8988T (cell line): ENCODE results near the gene LRG1.
"Not testable (repeated sequence)": the region's sequence is repeated elsewhere in the genome, so short reads cannot be mapped to it uniquely, and the experiment has no call there.

Experiments
- DNase-seq: peaks from one replicate; pipeline ENCODE4 v3.0.0; 2011

LRG1 gene

GRCh38 chr19:4575267-4576015 is 35.6 kb upstream of the LRG1 start:
- DNase-seq = peak; percentile 83

DNA sequence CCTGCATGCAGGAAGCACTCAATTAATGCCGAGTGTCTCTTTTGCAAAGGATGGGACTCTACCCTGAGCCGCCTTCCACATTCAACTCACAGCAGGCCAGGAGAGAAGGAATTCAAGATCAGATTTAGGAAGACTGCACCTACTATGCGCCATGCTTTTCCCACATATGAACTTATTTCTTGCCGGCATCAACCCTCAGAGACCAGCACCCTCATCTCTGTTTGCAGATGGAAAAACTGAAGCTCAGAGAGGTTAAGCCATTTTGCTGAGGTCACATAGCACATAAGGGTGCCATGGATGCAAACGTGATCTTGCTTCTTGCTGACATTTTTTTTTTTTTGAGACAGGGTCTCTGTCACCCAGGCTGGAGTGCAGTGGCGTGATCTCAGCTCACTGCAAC is 33.8 kb upstream of the LRG1 start:
- DNase-seq = no peak

- no peak for DNase-seq
Observed at GRCh38 chr19:4571305-4571917, 31.6 kb upstream of the LRG1 start.

DNA sequence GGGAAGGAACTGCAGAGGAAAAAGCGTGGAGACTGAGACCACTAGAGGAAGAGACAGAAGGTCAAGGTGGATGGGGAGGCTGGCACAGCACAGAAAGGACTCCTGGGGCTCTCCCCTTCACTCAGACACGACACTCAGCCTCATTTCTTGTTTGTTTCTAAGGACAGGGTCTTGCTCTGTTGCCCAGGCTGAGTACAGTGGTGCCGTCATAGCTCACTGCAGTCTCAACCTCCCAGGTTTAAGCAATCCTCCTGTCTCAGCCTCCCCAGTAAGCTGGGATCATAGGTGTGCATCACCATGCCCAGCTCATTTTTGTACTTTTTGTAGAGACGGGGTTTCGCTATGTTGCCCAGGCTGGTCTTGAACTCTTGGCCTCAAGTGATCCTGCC is 31.1 kb upstream of the LRG1 start:
- DNase-seq = no peak

- no peak for DNase-seq
Observed at GRCh38 chr19:4570402-4570801, 30.6 kb upstream of the LRG1 start.

GRCh38 chr19:4568886-4569285 is 29.1 kb upstream of the LRG1 start:
- DNase-seq = no peak

GRCh38 chr19:4567584-4568071 is 27.8 kb upstream of the LRG1 start:
- no peak for DNase-seq

DNA sequence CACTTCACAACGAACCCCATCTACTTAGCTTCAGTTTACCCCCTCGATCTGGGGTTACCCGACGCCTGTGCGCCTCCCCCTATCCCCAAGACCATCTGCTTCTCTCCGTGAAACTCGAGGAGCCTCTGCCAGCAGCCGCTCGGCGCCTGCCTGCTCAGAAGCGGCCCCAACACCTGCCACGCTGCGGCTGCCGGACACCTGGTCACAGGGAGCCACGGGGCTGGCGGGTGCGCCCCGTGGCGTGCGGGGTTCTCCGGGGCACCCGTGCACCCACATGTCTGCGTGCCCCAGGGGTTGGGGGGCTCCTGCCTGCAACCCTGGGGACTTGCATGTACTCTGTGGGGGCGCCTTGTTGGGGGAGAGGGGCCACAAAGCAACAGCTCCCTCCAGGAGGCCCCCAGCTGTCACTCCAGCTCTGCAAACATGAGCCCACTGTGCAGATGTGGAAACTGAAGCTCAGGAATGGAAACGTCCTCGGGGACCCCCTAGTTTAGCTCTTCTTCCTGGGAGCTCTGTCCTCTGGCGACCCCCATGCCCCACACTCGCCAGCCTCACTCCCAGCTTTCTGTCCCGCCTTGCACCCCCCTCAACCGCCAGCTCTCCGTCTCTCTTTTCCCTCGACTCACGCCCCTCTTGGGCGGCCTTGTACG is 26.7 kb upstream of the LRG1 start:
- no peak for DNase-seq

GRCh38 chr19:4563562-4563961 is 23.7 kb upstream of the LRG1 start:
- not testable (repeated sequence) for DNase-seq

DNA sequence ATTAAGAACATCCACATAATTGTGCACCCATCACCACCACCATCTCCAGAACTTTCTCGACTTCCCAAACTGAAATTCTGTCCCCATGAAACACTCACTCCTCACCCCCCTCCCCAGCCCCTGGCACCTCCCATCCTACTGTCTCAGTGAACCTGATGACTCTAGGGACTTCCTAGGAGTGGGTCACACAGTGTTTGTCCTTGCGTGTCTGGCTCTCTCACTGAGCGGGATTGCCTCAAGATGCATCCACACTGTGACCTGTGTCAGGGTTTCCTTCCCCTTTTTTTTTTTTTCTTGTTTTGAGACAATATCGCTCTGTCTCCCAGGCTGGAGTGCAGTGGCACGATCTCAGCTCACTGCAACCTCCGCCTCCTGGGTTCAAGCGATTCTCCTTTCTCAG is 22.2 kb upstream of the LRG1 start:
- not testable (repeated sequence) for DNase-seq

GRCh38 chr19:4559569-4559968 is 19.7 kb upstream of the LRG1 start, which contains the start of gene SEMA6B:
SEMA6B (minus strand) TSS chr19:4559684; CDS start chr19:4558457, 1,227 bp downstream.
- DNase-seq = no peak

DNA sequence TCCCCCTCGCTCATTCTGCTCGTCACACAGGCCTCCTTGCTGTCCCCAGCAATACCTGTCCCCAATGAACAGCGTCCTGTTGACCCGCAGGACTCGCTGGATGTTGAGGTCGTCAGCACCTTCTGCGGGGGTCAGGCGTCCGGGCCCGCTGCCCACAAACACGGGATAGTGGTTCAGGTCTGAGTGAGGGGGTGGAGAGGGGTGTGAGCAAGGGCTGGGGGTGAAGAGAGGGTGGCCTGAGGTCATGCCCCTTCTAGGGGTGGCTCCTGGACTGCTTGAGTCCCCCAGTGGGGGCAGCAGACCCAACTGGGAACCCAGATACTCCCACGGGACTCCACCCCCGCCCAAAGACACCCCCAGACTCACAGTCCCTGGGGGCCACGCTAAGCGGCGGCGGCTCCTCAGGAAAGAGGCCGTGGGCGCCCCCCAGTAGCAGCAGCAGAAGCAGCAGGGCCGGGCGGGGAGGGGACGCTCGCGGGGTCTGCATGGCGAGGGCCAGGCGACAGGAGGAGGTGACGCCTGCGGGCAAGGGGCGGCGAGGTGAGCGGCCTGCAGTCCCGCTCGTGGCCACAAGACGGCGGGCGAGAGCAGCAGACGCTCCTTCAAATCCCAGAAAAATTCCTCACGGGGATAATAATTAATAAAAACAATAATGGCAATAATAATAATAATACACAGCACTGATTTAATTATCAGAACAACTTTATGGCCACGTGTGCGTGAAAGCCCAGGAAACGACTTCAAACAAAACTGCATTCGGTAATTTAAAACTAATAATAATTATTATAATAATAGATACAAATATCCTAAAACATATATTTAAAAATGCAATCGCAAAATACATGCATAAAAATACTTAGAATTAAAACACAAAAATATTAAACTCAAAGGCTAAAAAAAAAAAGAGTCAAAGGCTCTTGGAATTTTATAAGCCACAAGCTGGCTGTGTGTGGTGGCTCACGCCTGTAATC is 18.4 kb upstream of the LRG1 start:
- no peak for DNase-seq

DNA sequence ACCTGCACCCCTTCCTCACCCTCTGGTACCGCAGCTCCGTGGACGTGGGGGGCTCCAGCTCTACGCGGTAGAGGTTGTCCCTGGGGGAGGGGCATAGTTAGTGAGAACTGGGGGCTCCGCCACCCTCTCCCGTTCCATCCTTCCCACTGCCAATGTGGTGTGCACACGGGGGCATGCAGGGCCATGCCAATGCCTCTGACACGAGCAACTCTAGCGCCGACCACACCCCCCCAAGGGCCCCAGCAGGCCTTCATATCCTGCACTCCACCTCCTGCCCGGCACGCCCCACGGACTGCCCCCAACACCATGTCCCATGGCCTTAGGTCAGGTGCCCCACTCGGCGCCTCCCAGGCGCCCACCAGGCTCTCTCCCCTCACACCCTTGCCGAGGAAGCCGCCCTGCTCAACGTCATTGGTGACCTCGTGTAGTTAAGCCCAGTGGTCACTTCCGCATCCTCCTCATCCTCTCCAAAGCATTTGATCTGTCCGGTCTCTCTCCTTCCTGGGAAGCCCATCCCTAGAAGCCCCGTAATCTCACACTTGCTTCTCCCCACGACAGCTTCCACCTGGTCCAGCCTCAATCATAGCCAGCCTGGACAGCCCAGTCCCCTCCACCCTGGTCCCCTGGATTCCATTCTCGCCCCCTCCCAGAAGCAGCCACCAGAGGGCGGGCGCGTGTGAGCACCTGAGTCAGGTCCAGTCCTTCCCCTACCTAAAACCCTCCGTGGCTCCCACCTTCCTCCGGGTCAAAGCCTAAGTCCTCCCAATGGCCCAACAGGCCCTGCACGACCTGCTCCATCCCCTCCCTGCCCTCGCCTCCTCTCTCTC is 17.5 kb upstream of the LRG1 start:
- DNase-seq = no peak

DNA sequence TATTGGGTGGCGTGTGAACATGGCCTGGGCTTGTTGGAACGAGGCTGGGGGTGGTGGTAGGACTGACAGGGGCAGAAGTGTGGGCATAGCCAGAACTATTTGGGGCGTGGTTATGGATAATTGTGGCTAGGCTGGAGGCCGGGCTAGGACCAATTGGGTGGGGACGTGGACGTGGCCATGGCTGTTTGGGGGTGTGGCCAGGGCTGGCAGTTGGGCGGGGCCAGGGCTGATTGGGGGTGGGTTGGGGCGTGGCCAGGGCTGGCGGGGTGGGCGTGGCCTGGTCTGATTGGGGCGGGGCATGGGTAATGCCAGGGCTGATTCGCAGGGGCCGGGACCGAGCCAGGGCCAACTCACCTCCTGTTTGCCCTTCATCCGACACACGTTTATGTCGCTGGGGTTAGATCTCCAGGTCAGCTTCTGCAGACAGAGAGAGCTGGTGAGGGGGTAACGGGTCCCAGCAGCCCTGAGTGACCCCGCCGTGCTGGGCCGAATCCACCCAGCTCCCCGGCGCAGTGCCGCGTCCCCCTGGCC is 16.8 kb upstream of the LRG1 start:
- DNase-seq = peak; percentile 65

DNA sequence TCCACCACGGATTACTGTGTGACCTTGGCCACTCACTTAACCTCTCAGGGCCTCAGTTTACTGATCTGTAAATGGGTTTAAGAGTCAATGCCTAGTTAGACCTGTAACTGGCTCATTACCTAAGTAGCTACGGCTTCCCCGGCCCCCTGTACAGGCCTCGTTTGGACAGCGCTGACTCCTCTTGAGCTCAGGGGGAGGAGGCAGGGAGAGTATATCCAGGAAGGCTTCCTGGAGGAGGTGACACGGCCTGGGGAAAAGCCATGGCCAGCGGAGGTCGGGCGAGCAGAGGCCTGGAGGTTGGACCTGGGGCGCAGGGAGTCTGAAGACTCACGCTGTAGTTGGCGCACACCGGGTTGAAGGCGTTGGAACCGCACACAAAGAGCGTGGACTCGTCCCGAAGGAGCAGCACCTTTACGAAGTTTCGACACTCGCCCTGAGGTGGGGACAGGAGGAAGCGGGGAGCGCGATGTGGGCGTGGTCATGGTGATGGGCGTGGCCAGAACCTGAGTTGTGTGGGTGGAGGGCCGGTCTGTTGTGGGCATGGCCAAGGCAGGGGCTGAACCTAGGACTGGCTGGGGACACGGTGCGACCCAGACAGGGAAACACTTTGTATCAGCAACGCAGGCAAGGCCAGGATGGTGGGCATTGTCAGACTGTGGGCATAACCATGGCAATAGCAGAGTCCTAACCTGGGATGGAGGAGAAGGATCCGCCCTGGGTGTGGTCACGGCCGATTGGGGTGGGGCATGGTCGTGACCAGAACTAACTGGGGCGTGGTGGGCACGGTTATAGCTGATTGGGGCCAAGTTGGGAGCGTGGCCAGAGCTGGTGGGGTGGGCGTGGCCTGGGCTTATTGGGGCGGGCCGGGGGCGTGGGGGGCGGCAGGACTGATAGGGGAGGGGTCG is 16.1 kb upstream of the LRG1 start:
- peak; percentile 61 for DNase-seq

DNA sequence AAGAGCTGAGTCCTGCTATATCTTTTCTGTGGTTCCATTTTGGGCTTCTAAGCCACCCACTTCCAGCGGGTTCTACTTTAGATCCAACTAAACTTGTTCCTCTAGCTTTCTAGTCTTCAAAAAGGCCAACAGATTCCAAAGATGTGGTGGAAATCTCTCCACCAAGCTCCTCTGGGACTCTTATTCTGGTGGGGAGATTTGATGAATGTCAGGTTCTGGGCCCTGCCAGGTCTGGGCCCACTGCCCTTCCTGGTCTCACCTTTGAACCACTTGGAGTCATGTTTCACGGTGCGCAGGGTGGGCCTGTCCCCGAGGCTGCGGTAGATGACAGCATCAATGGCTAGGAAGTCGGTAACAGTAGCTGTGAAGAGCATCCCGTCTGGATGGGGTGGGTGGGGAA is 14.9 kb upstream of the LRG1 start:
- no peak for DNase-seq

DNA sequence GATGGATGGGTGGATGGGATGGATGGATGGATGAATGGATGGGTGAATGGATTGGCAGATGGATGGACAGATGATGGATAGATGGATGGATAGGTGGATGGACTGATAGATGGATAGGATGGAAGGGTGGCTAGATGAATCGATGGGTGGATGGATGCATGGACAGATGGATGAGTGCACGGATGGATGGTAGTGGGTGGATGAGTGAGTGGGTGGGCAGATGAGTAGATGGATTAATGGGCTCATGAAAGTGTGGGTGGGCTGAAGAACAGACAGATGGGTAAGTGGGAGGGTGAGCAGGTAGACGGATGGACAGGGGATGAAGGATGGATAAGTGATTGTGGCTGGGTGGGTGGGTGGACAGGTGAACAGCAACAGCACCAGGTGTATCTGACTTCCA is 13.9 kb upstream of the LRG1 start:
- no peak for DNase-seq

DNA sequence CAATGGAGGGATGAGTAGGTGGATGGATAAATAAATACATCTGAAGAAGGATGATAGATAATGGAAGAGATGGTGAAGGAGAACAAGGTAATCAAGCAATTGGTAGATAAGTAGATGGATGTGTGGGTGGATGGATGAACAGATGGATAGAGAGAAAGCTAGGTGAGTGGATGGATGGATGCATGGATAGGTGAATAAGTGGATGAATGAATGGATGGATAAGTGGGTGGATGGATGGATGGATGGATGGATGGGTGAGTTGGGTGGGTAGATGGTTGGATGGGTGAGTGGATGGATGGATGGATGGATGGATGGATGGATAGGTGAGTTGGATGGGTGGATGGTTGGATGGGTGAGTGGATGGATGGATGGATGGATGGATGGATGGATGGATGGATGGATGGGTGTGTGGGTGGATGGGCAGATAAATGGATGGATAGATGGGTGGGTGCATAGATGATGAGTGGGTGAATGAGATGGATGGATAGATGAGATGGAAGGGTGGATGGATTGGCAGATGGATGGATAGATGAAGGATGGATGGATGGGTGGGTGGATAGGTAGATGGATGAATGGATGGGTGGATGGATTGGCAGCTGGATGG is 13.4 kb upstream of the LRG1 start:
- no peak for DNase-seq

DNA sequence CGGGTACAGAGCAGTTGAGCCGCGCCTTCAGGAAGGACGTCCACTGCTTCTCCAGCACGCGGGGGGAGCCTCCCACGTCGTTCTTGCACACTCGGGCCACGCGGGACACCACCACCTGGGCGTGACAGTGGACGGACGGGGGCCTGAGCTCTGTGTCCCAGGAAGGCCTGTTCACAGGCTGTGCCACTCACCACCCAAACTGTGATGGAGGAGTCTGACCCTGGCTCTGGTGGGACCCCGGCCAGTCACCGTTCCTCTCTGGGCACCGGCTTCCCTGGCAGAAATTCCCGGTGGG is 12.6 kb upstream of the LRG1 start:
- no peak for DNase-seq

GRCh38 chr19:4550479-4551050 is 10.7 kb upstream of the LRG1 start:
- no peak for DNase-seq
